Stimulated activated CD4-positive, alpha-beta T cell treated with anti-CD3 and anti-CD28 coated beads, Interleukin-1b, Interleukin-23, amount 100 ng/mL, for 4 hours (primary cell): ENCODE results near the gene MT3.

Experiments used
- DNase-seq, 2 donors: peaks; one replicate each; pipeline ENCODE4 v3.0.0-alpha.2; 2020; ENCODE audit warnings: low read depth in 2 of 2

The MT3 gene

GRCh38 chr16:56631197-56631596 is 41.9 kb downstream of the MT3 start:
- DNase-seq: no peak

- no peak for DNase-seq
Measured at GRCh38 chr16:56631832-56632155, 42.5 kb downstream of the MT3 start.

GRCh38 chr16:56632156-56632847 is 43.0 kb downstream of the MT3 start, which contains the start of gene MT1M:
MT1M (plus strand) TSS chr16:56632659; CDS start chr16:56632732, 73 bp downstream.
- no peak for DNase-seq

GRCh38 chr16:56632848-56633365 is 43.6 kb downstream of the MT3 start:
- DNase-seq: no peak

GRCh38 chr16:56633535-56633934 is 44.2 kb downstream of the MT3 start:
- DNase-seq: no peak

- DNase-seq: no peak
Measured at GRCh38 chr16:56634715-56635440, 45.5 kb downstream of the MT3 start.

- no peak for DNase-seq
Measured at GRCh38 chr16:56635441-56635967, 46.2 kb downstream of the MT3 start.

GRCh38 chr16:56636616-56637413 is 47.5 kb downstream of the MT3 start:
- DNase-seq: no peak

GRCh38 chr16:56637814-56638750 is 48.8 kb downstream of the MT3 start, which contains the start of gene MT1A:
MT1A (plus strand) TSS chr16:56638666; CDS start chr16:56638739, 73 bp downstream.
- DNase-seq: no peak

GRCh38 chr16:56639045-56639444 is 49.7 kb downstream of the MT3 start:
- no peak for DNase-seq

GRCh38 chr16:56640076-56640475 is 50.7 kb downstream of the MT3 start:
- DNase-seq: no peak
